Effector CD4-positive, alpha-beta T cell (primary cell): ENCODE data around the gene METRNL.
"Not testable (repeated sequence)": the region's sequence is repeated elsewhere in the genome, so short reads cannot be mapped to it uniquely, and the experiment has no call there.

Source experiments
- DNase-seq: peaks from one replicate; pipeline ENCODE4 v3.0.0-alpha.2; 2020

Gene METRNL

DNA sequence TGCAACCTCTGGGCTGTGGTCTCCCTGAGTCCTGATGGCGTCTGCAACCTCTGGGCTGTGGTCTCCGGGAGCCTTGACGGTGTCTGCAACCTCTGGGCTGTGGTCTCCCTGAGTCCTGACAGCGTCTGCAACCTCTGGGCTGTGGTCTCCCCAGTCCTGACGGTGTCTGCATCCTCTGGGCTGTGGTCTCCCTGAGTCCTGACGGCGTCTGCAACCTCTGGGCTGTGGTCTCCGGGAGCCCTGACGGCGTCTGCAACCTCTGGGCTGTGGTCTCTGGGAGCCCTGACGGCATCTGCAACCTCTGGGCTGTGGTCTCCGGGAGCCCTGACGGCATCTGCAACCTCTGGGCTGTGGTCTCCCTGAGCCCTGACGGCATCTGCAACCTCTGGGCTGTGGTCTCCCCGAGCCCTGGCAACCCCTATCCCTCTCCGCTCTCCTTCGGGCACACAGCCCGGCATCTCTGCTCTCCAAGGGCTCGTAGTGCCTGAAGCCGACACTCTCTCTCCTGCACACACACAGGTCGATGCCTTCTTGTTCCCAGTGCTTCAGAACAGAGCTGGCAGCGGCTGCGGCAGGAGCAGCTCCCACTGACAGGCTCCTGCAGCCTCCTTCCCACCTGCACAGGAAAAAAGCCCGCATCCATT, 45.6 kb downstream of the METRNL start:
- no peak for DNase-seq

- DNase-seq: no peak
Measured at GRCh38 chr17:83125515-83126274, 46.3 kb downstream of the METRNL start.

DNA sequence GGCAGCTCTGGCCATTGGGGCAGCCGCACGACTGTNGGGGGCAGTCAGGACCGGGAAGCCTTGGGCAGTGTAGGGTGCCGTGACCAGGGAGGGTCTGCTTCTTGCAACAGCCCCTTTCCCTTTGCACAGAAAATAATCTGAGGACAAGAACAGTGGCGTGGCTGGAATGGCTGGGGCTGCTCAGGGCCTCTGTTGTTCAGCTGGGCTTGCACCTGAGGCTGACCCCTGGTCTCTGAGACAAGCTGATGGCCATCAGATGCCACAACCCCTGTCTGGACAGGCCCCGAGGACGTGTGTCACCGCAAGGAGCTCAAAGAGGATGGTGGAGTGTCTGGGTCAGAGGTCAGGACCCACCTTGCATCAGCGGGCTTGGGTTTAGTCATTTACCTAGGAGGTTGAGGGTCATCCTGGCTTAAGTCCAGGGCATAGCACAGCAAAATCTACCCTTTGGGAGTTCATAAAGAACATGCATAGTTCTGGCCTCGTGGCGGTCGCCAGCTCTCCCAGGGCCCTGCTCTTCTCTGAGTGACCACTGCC, 46.9 kb downstream of the METRNL start:
- no peak for DNase-seq

DNA sequence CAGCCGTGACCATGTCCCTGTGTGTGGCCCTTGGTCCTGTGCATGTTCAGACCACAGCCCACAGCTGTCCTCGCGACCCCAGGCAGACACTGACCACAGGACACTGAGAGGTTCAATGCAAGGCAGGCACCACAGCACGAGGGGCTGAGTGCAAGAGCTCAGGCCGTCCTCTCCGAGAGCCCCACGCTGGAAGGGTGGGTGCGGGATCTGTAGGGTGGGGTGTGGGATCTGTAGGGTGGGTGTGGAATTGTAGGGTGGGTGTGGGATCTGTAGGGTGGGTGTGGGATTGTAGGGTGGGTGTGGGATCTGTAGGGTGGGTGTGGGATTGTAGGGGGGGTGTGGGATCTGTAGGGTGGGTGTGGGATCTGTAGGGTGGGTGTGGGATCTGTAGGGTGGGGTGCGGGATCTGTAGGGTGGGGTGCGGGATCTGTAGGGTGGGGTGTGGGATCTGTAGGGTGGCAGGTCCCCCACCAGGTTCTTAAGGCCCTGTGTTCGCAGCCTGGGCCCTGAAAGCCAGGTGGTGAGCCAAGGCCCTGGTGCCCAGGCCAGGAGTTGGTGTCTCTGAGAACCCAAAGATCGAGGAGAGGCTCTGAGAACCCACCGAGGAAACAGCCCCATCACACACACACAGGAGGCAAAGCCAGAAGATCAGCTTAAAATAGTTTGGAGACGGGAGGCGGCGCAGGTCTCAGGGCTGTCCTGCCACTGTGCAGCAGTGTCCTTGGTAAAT, 48.2 kb downstream of the METRNL start:
- DNase-seq: no peak

- no peak for DNase-seq
Measured at GRCh38 chr17:83128306-83129240, 49.2 kb downstream of the METRNL start.

- no peak for DNase-seq
Measured at GRCh38 chr17:83129676-83130075, 50.3 kb downstream of the METRNL start.

DNA sequence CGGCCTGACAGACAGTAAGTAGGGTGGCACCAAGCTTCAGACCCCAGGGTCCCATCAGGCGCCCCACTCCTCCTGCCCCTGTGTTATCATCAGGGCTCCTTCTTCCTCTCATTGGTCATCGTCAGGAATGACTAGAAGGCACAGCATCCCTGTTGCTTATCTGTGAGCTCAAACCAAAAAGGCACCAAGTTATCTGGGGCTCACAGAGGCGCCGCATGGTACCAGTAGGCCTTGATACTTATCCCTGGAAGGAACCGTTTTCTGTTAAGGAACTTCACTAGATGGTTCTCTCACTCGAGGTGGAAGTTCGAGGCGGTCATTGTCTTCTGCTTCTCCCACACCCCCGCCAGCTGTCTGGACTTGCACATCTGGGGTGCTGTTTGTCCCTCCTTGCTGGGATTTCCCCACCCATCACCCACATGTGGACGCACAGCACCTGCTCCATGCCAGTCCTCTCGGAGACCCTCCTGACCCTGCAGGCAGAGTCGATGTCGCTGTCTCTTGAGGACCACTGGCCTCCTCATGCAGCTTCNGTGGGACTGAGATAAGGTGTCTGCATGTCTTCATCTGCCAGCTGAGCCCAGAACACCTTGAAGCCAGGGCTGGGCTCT, 52.1 kb downstream of the METRNL start:
- DNase-seq: no peak

DNA sequence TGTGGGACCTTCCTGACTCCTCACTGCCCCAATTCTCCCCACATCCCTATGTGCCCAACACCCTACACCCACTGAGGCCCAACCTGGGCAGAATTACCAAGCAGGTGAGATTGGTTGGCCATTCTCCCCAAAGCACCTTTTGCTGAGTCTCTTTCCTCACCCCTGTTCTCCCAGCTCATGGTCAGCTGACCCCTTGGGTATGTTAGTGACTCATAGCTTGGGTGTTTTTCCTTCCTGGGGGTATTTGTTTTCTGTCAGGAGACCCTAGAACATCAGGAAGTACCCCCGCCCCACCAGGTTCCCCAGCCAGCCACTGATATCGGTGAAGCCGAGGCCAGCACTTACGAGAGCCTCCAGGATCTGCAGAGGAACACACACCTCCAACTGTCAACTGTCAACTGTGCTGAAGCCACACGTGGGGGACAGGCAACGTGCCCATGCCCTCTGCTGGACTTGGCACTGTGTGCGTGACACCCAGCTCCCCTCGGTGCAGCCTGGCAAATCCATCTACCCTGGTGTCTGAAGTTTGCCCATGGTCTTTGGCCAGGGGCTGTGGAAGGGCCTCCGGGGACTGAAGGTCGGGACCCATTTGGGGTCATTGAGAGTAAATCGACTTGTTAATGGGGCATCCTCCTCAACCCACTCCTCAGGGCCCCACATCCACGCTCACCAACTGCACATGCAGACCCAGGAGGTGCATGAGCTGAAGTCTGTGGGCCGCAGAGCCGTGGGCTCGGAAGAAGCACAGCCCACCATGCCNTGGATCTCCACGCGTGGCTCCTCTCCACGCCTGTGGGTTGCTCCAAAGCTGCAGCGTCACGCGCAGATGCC, 53.1 kb downstream of the METRNL start:
- DNase-seq: no peak

- DNase-seq: no peak
Measured at GRCh38 chr17:83133302-83134121, 54.1 kb downstream of the METRNL start.

GRCh38 chr17:83134456-83134855, 55.0 kb downstream of the METRNL start:
- not testable (repeated sequence) for DNase-seq

DNA sequence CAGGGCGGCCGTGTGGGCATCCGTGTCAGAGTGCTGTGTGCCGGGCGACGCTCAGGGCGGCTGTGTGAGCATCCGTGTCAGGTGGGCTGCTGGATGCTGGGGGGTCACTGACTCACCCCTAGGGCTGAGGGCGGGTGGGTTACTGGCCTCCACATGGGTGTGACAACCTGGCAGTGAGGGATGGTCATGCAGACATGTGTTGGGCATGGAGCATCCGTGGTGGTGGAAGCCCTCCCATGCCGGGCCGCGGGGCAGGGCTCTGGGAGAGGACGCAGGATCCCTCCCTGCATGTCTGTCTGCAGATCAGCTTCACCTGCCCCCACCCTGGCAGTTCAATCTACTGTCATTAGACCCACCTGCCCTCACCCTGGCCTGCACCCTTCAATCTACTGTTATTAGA, 56.3 kb downstream of the METRNL start:
- no peak for DNase-seq

DNA sequence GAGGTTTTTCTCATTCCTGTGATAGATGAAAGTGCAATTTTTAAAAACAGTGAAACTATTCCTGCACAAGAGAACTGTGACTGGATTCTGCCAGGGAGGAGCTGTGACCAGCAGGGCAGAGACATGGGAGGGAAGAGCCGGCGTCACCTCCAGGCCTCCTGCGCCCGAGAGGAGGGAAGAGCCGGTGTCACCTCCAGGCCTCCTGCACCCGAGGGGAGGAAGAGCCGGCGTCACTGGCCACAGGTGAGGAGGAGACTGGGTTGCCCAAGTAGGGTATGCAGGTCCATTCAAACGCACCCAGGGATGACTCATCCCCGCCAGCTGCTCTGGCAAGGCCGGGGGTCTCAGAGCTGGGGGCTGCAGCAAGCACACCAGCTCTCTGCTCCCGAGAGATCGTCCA, 56.7 kb downstream of the METRNL start:
- no peak for DNase-seq

DNA sequence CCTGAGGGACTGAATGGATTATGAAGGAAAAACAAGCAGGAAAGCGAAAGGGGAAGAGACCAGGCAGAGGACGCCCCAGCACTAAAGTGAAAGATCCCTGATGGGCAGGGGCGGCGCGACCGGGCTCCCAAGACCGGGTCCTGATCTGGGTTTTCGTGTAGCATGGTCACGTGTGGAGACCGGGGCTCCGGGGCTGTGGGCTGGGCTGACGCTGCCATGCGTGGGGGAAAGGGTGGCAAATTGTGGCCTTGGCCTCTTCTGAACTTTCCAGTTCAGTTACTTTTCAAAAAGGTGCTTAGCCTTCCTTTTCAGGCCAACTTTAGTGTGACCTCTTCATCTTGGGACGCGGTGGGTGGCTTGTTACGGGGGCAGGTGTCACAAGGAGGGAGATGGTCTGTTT, 57.5 kb downstream of the METRNL start:
- DNase-seq: no peak

DNA sequence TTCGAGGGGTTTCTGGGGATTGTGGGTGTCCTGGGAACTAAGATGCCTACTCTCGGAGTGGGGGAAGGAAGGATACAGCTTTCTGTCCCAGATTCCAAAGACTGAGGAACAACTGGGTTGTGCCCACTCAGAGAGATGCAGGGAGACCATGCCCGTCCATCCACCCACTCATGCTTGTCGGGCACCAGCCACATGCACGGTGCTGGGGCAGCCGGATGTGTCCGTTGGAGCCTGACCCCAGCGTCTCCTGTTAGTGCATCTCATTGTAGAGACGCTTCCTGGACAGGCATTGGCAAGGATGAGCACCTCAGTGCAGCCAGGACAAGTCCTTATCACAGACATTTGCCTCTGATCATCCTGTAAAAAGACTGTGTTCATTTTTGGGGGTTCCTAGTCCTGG, 58.1 kb downstream of the METRNL start:
- no peak for DNase-seq

- DNase-seq: no peak
Measured at GRCh38 chr17:83138820-83139219, 59.4 kb downstream of the METRNL start.

GRCh38 chr17:83139541-83140248, 60.3 kb downstream of the METRNL start:
- not testable (repeated sequence) for DNase-seq

DNA sequence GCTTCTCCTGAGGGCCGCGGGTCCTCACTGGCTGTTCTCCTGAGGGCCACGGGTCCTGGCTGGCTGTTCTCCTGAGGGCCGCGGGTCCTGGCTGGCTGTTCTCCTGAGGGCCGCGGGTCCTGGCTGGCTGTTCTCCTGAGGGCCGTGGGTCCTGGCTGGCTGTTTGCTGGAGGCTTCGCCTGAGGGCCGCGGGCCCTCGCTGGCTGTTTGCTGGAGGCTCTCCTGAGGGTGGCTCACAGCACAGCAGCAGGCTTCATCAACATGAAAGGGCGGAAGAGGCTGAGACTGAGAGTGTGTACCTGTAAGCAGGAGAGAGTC, 60.8 kb downstream of the METRNL start:
- not testable (repeated sequence) for DNase-seq

GRCh38 chr17:83142619-83143018, 63.2 kb downstream of the METRNL start:
- DNase-seq: no peak

DNA sequence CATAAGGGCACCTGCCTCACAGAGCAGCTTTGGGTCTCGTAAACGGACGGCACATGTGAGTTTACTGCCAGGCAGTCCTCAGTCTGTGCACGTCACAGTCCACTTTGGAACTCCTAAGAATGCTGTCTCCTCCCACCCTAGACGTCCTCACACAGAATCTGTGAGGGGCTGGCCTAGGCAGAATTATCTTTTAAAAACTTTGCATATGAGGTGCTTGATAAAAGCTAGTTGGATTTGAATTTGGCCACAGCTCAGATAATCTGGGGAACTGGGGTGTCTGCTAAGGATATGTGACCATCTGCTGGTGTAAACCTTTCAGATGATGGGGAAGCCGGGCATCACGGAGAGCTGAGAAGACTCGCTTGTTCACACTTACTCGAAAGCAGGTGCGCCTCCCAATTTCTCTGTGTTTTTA, 64.4 kb downstream of the METRNL start:
- DNase-seq: no peak
